ENCODE measurements around the gene GGTA1. TPM values are rescaled to one million over a fixed set of nuclear protein-coding genes. Genes with fewer than 3 reads are reported as not detected.

Gene GGTA1
- total and polyA plus RNA-seq, 2 of the 8 experiments (the other 6 are each of a cell fraction or from before 2014, with no cell fraction given): not detected

GRCh38 chr9:121405899-121406298 lies 93.7 kb downstream of the GGTA1 start:
- no peaks in the 10 kb centered on the region for H3K27me3 ChIP-seq (replicated peaks in 1 of 4; ENCODE audit: control insufficient read depth in 3 of 4, extremely low read depth in 1 of 4, insufficient read depth in 3 of 4, low read length in 3 of 4)
- no peak overlapping the region for H3K23ac ChIP-seq (ENCODE audit: insufficient read length)
- no peak overlapping the region for H4K5ac ChIP-seq (ENCODE audit: insufficient read length, low read depth, low read length)
- H2AFZ ChIP-seq (ENCODE audit: low read length): no peak overlapping the region
- no peak overlapping the region for H3K4me3 ChIP-seq (ENCODE audit: extremely low read depth in 1 of 4, insufficient read depth in 2 of 4, low read depth in 3 of 4, low read length in 4 of 4)
- POLR2A ChIA-PET (ENCODE audit: partially characterized antibody): interaction anchor here (0.7 kb wide), 1 partner anchor 14 kb away, joined by 5 read pairs; no protein-coding TSS in a partner anchor
- no peaks in the 10 kb centered on the region for H3K36me3 ChIP-seq (ENCODE audit: control insufficient read depth in 2 of 4, insufficient read depth in 4 of 4, low read length in 3 of 4)
- H3K27ac ChIP-seq (ENCODE audit: low read depth, low read length): no peak overlapping the region
- no peak overlapping the region for H3K56ac ChIP-seq (replicated peaks; ENCODE audit: insufficient read length, low read depth, low read length)
- 0 out of 7 replicates have a peak, but pooled peaks cover 0 to 3% (median 1%) of the 10 kb centered on the region in 4 experiments for H3K4me1 ChIP-seq (replicated peaks in 1 of 4; ENCODE audit: control insufficient read depth in 3 of 4, insufficient read depth in 4 of 4, low read length in 3 of 4)
- DNase-seq (ENCODE audit: low read depth in 1 of 2, low spot score in 2 of 2) (no peak), FAIRE-seq (no peak)
- no peak overlapping the region for H3K4ac ChIP-seq (replicated peaks; ENCODE audit: insufficient read length, low read depth, low read length)
- no peak overlapping the region for H4K8ac ChIP-seq (ENCODE audit: extremely low read depth, insufficient read depth, low read length)
- CTCF ChIA-PET (ENCODE audit: partially characterized antibody): interaction anchor here (2.0 to 2.5 kb wide), 2 partner anchors 12 to 86 kb away, joined by 6 to 9 read pairs; no protein-coding TSS in a partner anchor
- no peaks in the 10 kb centered on the region for H3K79me1 ChIP-seq (ENCODE audit: low read depth, low read length)
- no peaks in the 10 kb centered on the region for H4K20me1 ChIP-seq (replicated peaks in 1 of 2; ENCODE audit: control insufficient read depth in 1 of 2, insufficient read depth in 2 of 2, low read length in 2 of 2)
- no peaks in the 10 kb centered on the region for H3K79me2 ChIP-seq (ENCODE audit: control insufficient read depth in 1 of 2, insufficient read depth in 2 of 2, low read length in 2 of 2)
- no peak overlapping the region for H3K14ac ChIP-seq (ENCODE audit: insufficient read length)
- peaks cover 0 to 3% of the 10 kb centered on the region in 2 experiments; a peak in 1 of 4 replicates for H3K9me3 ChIP-seq (ENCODE audit: insufficient read depth in 2 of 2, low read depth in 1 of 2, low read length in 1 of 2)
- H3K9ac ChIP-seq (replicated peaks in 1 of 4; ENCODE audit: extremely low read depth in 1 of 4, low read depth in 3 of 4, low read length in 3 of 4): no peak overlapping the region
- no peak overlapping the region for H2BK5ac ChIP-seq (ENCODE audit: low read depth, low read length)
- H2AK5ac ChIP-seq (ENCODE audit: low read depth, low read length): no peak overlapping the region
- H3K4me2 ChIP-seq (ENCODE audit: insufficient read depth in 1 of 2, low read depth in 2 of 2, low read length in 2 of 2): no peak overlapping the region
- H3K23me2 ChIP-seq (ENCODE audit: low read depth, low read length): no peaks in the 10 kb centered on the region
- H2BK120ac ChIP-seq (replicated peaks; ENCODE audit: low read depth, low read length): no peak overlapping the region
- no peak overlapping the region for H4K91ac ChIP-seq (replicated peaks; ENCODE audit: insufficient read length, low read length)
- no peak overlapping the region for H3K18ac ChIP-seq (ENCODE audit: extremely low read depth, low read length)
- no peak overlapping the region for H2BK20ac ChIP-seq (ENCODE audit: low read length)
- 88% methylated on average over 1 of the region's 1 CpG; no CpG with 5 or more reads in 1 of the 2 experiments for WGBS, 2 experiments (ENCODE audit: extremely low coverage in 1 of 2, insufficient coverage in 1 of 2, insufficient read length in 1 of 2, insufficient replicate concordance in 2 of 2, low coverage in 1 of 2, low lambda C conversion rate in 2 of 2, missing lambda C conversion rate in 1 of 2)
- H2BK15ac ChIP-seq (ENCODE audit: low read length): no peak overlapping the region
- no peak overlapping the region for H2BK12ac ChIP-seq (ENCODE audit: low read depth, low read length)
- TF ChIP-seq RNF2 (IDR thresholded peaks at IDR 0.05; ENCODE audit: borderline replicate concordance, low read depth, low read length, missing control alignments, poor library complexity, severe bottlenecking) (no peak), EP300 (IDR thresholded peaks at IDR 0.05; ENCODE audit: borderline replicate concordance in 1 of 2, low read depth in 2 of 2, low read length in 2 of 2) (no peak), EGR1 (IDR thresholded peaks at IDR 0.05; ENCODE audit: borderline replicate concordance, low read depth, low read length) (no peak), RAD21 (IDR thresholded peaks at IDR 0.05 in 1 of 2, conservative IDR thresholded peaks at IDR 0.05 in 1 of 2; ENCODE audit: low read depth in 2 of 2, low read length in 2 of 2) (no peak), SAP30 (IDR thresholded peaks at IDR 0.05; ENCODE audit: insufficient read depth, insufficient replicate concordance, low read length) (no peak), SRF (IDR thresholded peaks at IDR 0.05; ENCODE audit: low read depth, low read length) (no peak), MAFK (IDR thresholded peaks at IDR 0.05; ENCODE audit: low read depth, low read length) (no peak), SP2 (IDR thresholded peaks at IDR 0.05; ENCODE audit: low read length) (no peak), CHD1 (IDR thresholded peaks at IDR 0.05; ENCODE audit: low read depth, low read length) (no peak), BRCA1 (IDR thresholded peaks at IDR 0.05; ENCODE audit: low read depth, low read length) (no peak)

Data from H1 (cell line).